Fibroblast of peridontal ligament (primary cell): ENCODE results near the gene SYT8.
A peak's percentile ranks its signal among the peaks of the same experiment; 100 is the strongest.
"Not testable (repeated sequence)": the region's sequence is repeated elsewhere in the genome, so short reads cannot be mapped to it uniquely, and the experiment has no call there.

Experiments used
- DNase-seq: peaks from one replicate; pipeline ENCODE4 v3.0.0-alpha.2; 2010; ENCODE audit errors: extremely low read depth

Gene SYT8

GRCh38 chr11:1873048-1873812, 38.4 kb downstream of the SYT8 start:
- DNase-seq, result peak; percentile 59

- DNase-seq, result not testable (repeated sequence)
Measured at GRCh38 chr11:1873813-1874150, 39.0 kb downstream of the SYT8 start.

GRCh38 chr11:1874441-1875092, 39.8 kb downstream of the SYT8 start:
- not testable (repeated sequence) for DNase-seq

GRCh38 chr11:1875093-1875850, 40.5 kb downstream of the SYT8 start:
- no peak for DNase-seq

- not testable (repeated sequence) for DNase-seq
Measured at GRCh38 chr11:1875851-1876301, 41.1 kb downstream of the SYT8 start.

- DNase-seq, result peak; percentile 18
Measured at GRCh38 chr11:1876361-1877063, 41.7 kb downstream of the SYT8 start.

GRCh38 chr11:1877211-1878136, 42.7 kb downstream of the SYT8 start:
- DNase-seq, result peak; percentile 18

- no peak for DNase-seq
Measured at GRCh38 chr11:1878137-1879031, 43.6 kb downstream of the SYT8 start.

GRCh38 chr11:1879342-1879940, 44.7 kb downstream of the SYT8 start:
- DNase-seq, result no peak

- DNase-seq, result peak; percentile 57
Measured at GRCh38 chr11:1879941-1880720, 45.3 kb downstream of the SYT8 start.

- DNase-seq, result no peak
Measured at GRCh38 chr11:1880746-1881441, 46.1 kb downstream of the SYT8 start.

- DNase-seq, result no peak
Measured at GRCh38 chr11:1881442-1882264, 46.9 kb downstream of the SYT8 start.

- DNase-seq, result peak; percentile 53
Measured at GRCh38 chr11:1882265-1883238, 47.8 kb downstream of the SYT8 start.

GRCh38 chr11:1883346-1884302, 48.8 kb downstream of the SYT8 start:
- no peak for DNase-seq

GRCh38 chr11:1884303-1884700, 49.5 kb downstream of the SYT8 start:
- no peak for DNase-seq
